CMK (cell line): ENCODE results near the gene OTUB1.

Experiments used
- DNase-seq: peaks from one replicate; pipeline ENCODE4 v3.0.0-alpha.2; 2010; ENCODE audit warnings: low read depth

Gene OTUB1

DNA sequence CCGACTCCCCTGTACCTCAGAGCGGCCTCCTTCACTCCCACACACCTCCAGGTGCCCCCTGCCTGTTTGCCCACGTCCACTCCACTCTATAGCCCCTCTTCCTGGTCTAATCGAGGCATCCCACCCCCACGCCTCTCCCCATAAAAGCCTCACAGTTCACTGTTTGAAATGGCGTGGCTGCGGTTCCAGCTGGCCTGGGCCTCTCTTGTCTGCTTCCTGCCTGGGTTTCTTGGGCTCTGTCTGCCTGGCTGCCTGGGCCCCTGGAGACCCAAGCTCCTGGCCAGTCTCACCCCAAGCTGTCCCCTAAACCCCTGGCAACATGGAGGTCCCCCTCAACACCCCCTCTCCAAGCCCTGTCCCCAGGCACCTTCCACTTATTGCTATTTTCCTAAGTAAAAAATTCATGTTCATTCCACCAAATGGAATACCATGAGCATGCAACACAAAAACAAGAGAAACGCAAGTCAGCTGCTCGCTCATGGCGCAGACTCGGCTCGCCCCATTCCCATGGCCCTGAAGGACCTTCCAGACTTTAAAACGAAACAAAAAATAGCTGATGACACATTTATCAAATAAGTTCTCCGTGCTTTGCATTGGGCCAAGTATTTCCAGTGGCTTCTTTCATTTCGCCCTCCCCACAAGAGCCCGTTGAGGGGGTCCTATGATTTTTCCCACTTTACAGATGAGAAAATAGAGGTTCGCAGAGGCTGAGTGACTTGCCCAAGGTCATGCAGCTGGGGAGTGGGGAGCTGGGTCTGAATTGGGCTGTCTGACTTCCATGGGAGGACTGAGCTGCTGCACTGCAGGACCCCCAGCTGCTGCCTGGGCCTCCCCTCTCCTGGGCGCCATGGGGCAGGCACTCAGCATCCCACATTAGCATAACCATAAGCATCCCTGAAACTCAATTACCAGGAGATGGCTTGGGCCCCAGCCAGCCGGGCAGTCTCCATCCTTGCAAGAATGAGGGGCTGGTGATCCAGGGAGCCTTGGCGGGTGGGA, 37.8 kb downstream of the OTUB1 start:
- DNase-seq, result no peak

DNA sequence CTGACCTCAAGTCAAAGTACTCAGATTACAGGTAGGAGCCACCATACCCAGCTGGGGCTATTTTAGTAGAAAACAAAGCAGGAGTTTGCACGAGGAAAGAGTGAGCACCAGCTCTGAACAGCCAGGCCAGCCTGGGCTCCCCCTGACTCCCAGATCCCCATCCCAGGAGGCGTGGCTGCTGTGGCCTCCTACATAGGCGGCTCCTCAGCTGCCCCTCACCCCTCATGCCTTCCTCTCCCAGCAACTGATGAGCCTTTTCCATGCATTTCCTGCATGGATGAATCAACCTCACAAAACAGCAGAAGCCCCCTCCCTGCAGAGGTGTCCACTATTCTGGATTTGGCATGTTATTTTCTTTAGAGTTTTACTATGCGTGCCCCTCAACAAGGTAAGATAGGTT, 39.0 kb downstream of the OTUB1 start:
- no peak for DNase-seq

DNA sequence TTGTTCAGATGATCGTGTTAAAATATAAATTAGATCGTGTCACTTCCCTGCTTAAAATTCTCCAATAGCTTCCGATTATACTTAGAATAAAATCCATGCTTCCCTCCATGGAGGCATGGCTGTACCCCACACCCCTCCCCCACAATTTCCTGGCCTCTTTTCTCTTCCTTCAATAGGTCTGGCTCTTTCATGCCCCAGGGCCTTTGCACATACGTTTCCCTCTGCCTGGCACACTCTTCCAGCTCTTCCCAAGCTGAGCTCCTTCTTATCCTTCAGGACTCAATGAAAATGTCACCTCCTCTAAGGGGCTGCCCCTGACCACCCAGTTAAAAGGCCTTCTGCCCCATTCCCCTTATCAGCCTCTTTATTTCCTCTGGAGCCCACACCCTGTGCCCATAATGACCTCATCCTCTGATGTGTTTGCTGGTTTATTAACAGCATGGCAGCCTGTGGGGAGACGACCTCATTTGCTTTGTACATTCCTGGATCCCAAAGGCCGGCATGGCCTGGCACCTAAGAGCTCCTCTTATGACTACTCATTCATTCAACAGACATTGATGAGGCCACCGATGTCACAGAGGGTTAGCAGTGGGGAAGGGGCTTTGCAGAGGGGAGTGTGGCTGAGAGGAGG, 40.5 kb downstream of the OTUB1 start:
- no peak for DNase-seq

DNA sequence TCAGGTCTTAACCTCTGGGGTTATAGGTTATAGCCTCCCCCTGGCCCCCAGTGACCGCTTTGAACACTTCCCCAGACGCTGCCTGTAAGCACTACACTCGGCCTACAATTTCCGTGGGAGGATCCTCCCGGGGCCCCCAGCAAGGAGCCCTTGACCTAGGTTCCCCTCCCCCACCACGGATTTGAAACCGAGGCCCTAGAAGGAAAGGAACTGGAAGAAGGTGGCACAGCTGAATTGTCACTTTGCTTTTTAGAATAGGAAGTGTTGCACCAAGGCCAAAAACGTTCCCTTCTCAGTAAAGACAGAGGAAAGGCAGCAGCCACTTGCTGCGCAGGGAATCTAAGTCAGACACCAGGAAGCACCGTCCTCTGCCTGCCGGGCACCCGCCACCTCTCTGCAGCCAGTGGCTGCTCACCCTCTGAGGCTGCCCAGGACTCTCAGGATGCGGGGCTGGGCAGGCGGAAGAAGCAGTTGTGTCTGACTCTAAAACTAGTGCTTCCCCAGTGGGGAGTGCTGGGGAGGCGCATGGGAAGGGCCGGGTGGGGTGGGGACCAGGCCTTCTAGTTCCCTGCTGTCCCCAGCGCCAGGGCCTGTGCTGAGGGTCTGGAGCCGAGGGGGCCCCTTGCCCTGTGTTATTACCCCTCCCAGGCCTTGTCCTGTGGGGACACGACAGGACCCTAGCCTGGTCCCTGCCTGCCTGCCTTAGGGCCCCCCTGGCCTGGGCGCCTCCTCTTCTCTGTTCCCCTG, 41.6 kb downstream of the OTUB1 start:
- DNase-seq, result peak; percentile 74

DNA sequence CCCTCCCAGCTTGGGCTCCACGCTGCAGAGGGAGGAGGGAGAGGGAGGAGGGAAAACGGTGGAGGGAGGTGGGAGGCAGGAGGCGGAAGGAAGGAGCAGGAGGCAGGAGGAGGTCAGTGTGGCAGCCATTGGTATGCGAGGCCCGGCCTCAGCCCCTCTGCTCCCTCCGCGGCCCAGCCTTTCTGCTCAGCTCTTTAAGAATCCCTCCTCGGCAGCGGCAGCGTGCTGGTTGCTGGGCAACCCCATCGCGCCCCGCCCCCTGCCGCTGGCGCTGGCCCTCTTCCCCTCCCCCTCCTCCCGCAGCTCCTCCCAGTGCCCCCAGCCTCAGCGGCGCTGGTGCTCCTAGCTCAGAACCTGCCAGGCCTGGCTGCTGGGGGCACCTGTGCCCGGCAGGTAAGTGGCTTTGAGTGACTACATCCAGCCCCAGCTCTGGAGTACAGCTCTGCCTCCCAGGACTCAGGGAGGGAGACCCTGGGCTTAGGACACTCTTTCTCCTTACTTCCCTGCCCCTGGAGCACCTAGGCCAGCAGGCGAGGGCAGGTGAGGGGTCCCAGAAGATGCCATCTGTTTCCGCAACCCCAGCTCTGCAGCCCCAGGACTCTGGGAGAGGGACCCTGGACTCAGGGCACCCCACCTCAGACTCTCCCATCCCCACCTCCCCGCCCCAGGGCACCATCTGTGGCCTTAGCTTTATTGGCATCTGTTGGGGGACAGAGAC, 42.3 kb downstream of the OTUB1 start:
- DNase-seq, result no peak

DNA sequence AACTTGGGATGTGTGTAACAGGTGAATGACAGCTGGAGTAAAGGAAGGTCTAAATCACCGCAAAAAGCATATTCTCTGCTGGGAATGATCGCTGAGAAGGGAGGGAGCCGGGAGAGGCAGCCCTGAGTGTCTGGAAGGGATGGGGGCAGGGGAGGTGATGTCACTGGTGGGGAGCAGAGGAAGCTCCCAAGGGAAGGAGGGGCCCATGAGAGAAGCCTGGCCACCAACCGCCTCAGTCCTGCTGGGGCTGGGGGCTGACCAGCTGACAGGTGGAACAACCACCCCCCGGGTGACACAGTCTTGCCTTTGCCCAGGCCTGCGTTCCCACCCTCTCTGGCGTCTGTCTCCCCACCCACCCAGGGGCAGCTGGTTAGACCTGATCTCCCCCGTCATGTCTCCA, 43.5 kb downstream of the OTUB1 start:
- DNase-seq, result no peak

DNA sequence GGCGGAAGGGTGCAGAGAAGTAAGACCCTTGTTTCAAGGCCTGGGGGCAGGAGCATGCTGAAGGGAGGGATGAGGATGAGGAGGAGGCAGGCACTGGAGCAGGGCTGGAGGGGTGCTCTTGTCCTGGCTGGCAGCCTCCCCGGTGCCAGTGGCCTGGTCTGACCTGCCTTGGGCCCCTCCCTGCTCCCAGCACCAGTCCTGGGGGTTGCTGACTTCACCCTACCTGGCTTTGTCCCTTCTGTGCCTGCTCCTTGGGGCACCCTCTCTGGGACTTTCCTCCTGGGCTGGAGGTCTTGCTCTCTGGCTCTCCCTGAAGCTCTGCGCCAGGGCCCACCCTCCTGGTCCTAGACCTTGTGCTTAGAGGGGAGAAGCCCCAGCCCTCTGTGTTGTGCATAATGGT, 44.8 kb downstream of the OTUB1 start:
- no peak for DNase-seq

DNA sequence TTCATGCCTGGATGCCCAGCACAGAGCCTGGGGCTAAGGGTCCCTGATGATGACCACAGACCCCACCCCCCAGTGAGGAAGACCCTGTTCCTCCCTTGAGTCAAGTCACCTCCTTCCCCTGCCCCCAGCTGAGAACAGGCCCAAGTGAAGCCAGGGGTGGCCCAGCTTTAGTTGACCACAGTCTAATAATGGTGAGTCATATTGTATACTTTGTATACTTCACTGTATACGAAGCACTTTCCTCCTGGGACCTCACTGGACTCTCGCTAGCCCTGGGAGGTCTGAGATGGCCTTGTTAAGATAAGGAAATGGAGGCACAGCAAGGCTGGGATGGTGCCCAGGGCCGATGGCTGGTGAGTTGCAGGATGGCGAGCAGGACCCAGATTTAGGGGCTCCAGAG, 45.8 kb downstream of the OTUB1 start:
- DNase-seq, result no peak

DNA sequence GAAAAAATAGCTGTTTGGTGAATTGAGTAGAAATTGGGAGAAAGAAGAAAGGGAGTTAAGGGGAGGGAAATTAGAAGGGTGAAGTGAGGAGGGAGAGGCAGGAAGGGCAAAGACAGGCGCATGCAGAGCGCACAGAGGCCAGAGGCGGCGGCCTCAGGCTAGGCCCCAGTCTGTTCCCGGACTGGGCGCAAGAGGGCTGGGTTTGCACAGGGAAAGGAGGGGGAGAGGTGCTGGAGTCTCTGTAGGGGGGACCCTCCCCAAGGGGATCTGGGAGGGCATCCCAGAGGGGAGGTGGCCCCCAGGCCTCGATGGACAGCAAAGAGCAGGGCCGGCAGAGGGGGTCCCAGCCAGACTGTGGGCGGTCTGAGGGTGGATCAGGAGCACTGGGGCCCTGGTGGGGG, 48.2 kb downstream of the OTUB1 start:
- DNase-seq, result no peak

DNA sequence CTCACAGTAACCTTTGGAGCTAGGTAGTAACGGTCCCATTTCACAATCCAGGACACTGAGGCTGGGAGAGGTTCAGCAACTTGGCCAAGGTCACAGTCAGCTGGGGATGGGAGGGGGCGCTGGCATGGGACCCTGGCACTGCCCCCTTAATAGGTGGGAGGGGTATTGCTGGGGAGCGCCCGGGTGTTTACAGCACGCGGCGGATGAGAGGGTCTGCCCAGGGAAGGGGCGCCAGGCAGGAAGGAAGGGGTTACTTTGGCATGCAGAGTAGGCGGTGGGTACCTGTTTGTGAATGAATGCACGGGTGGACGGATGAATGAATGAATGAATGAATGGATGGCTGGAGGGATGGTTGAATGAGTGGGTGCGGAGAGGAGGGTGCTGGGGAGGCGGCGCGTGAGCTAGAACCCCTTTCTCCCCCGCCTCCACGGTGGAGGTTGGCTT, 48.9 kb downstream of the OTUB1 start:
- DNase-seq, result no peak

DNA sequence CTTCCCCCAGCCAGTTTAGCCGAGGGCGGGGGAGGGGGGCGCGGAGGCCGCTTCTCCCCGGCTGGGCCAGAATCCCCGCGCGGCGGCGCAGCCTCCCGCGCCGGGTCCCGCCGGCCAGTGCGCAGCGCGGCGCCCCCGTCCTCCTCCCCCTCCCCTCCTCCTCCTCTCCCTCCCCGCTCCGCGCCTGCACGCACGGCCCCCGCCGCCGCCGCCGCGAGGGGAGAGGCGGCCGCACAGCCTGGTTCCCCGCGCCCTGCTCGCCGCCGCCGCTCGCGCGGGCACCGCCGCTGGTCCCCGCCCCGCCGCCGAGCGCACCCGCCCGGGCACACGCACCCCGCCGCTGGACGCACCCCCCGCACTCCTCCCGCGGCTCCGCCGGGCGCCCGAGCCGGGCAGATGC, 49.3 kb downstream of the OTUB1 start, which contains the start of gene FLRT1:
Gene FLRT1 (plus strand): TSS at position 356 of the 400 bp plus-strand sequence. CDS start 80,337 bp downstream, outside the sequence.
- DNase-seq, result no peak

DNA sequence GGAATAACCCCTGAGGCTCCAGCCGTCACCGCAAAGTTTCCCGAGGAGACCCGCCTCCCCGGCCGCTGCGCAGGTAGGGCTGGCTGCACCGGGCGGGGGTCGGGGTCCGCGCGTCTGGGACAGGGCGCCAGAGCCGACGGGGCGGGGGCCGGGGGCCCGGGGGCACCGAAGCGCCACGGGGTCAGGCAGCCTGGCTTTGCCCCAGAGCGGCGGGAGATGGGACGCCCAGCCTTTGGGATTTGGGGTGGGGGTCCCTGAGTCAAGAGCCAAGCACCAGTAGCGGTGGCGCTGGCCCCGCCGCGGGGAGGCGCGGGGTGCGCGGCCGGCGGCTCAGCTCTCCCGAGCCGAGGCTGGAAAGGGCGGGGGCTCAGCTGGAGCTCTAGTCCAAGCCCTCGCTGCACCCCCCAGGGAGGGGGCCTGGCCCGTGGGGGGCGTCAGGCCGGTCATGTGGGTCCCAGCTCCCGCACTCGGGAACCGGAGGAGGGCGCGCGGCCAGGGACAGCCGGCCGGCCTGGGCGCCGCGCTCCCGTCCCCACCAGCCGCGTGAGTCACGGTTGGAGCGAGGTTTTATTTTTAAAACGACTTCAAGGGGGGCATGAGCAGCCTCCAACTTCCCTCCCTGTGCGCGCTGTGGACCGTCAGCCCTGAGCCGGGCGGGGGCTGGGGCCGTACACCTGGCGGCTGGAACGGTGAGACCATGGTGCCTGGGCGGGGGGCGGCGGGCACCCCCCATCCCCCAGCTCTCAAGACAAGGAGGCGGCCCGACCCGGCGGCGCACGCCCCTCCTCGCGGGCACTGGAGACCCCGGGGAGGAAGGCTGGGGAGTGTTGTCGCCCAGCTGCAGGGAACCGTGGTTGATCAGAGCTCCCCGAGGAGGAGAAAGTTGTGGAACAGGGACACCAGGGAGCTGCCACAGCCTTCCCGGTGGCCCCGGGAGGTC, 50.1 kb downstream of the OTUB1 start:
- no peak for DNase-seq

DNA sequence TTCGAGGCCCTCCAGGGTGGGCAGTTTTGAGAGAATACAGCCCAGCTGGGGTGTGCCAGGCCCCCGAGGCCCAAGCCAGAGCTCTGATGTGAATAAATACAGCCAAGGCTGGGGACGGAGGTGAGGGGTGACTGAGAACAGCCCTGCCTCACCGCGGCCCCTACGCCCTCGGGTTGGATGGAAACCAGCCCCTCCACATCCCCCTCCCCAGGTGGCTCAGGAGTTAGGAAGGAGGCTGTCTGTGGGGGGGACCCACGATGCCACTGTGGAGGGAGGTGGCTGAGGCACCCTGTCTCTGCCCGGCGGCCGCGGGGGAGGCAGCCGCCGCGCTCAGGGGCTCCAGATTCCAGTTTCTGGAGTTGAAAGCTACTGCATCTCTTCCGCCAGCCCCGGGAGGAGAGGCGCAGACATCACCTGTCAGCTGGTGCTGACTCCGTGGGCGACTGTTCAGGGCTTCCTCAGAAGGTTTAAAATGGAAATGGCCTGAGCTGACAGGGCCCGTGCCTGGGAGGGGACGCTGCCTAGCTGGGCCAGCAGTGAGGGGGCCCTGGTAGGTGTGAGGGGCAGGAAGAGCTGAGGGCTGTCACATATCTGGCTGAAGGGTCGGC, 50.9 kb downstream of the OTUB1 start:
- DNase-seq, result no peak

DNA sequence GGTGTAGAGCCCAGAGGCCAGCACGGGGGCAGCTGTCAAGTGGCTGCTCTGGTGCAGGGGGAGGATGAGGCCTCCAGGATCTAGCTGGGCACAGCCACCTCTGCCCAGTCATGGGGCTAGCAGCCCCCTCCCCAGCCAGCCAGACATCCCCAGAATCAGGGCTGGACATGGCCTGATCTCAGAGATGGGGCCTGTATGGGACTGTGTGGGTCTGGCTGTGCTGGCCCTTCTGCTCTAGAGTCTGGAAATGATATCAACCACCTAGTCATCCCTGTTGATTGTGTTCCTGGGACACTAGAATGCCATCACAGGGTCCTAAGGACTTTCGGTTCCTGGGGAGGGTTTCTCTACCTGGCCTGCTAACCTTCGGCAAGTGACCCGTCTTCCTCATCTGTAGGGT, 52.3 kb downstream of the OTUB1 start:
- no peak for DNase-seq

DNA sequence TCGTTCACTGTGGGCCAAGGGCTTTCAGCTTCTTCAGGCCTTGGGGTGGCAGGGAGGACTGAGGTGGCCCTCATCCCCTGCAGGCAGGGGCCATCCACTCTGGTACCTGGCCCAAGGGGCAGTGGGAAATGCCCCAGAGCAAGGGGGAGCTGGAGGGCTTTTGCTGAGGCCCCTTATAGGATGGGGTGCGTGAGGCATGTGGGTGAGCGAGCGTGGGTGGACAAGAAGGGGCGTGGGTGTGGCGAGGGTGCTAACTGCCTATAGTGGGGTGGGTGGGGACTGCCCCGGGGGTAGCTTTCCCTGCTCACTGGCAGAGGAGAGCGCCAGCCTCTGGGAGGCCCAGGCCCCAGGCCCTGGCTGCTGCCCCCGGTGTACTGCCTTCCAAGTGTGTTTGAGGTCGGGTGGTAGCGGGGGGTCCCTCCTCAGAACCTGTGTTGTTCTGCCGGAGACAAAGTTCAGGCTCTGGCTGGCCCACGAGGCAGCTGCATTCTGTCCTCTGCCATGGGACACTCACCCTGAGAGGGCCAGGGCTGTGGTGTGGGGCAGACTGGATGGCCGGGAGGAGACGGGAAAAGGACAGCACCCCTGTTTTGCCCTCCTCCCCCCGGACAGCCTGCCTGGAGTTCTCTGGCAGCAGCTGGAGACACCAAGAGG, 52.9 kb downstream of the OTUB1 start:
- DNase-seq, result no peak

DNA sequence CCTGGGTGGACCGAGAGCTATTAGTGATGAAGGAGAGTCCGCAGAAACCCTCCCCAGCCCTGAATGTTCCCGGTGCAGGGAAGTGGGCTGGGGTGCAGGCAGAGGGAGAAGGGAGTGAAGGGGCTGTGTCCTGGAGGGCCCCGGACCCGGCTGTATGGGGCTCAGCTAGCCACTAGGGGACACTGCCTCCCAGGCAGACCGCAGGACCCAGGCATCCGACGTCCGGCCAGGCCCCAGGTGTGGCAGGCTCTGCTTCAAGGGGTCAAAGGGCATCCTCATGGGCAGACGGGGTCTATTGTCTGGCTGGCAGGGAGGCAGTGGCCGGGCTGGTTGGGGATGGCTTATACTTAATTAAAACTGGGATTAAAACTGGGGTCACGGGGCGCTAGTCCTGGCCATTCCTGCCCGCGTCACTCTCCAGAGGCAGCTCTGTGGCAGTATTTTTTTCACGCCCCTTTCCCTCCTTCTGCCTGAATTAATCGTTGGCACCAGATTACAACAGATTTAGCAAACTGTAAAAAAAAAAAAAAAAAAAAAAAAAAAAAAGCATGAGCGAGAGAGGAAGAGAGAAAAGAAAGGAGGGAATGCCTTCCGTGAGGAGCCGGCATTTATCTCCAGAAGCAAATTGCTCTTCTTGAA, 54.6 kb downstream of the OTUB1 start:
- no peak for DNase-seq

DNA sequence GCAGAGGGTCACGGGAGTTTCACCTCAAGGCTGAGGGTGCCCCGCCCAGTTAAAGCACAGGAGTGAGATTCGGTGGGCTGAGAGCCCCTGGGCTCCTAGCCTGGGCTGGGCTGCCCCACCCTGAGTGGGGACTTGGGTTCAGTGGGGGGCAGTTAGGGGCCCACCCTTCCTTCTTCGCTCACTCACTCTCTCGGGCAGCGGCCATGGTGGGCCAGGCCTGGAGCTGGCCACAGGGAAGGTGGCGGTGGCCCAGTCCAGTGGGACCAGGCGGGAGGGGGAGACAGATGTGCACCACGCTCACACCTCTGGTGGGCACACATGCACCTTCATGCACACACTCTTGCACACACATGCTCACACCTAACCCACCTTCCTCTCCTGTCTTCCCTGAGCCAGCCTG, 55.6 kb downstream of the OTUB1 start:
- DNase-seq, result no peak

DNA sequence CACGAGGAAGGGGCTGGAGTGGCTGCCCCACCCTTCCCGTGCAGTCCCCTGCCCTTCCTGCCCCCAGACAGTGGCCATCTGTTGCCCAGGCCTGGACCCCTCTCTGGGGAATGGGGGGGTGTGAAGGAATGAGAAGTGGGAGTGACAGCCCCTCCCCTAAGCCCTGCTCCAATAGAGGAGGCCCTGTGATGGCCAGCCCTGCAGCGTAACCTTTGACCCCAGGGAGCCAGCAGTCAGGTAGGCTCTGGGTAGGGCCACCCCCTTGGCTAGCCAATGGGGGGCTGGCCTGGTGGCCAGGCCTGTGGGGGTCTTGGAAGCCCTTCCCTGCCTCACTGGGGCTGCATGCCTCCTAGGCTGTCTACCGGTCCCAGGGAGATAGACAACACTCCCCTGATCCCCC, 56.1 kb downstream of the OTUB1 start:
- no peak for DNase-seq

DNA sequence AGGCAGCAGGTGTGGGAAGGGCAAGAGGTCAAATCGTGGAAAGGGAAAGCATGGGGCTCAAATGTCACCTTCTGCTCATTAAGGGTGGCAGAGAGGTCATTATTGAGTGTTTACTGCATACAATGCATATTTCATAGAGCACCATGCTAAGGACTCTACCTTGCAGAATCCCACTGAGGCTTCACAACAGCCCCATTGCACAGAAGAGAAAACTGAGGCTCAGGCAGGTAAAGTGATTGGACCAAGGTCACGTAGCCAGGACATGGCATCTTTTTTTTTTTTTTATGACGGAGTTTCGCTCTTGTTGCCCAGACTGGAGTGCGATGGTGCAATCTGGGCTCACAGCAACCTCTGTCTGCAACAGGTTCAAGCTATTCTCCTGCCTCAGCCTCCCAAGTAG, 57.3 kb downstream of the OTUB1 start:
- DNase-seq, result no peak
